ENCODE results near the gene ADARB2.

Gene ADARB2

GRCh38 chr10:1671366-1672000, 65.8 kb downstream of the ADARB2 start:
- ChIA-PET CTCF (no interaction called here), POLR2A (no interaction called here)
- TF ChIP-seq SUZ12 (IDR thresholded peaks at IDR 0.05) (no peak), CTBP1 (IDR thresholded peaks at IDR 0.05; ENCODE audit: borderline replicate concordance) (no peak), NFRKB (IDR thresholded peaks at IDR 0.05) (no peak), BHLHE40 (IDR thresholded peaks at IDR 0.05; ENCODE audit: borderline replicate concordance) (no peak), PKNOX1 (IDR thresholded peaks at IDR 0.05) (no peak), ARNT (IDR thresholded peaks at IDR 0.05) (no peak), FOXK2 (IDR thresholded peaks at IDR 0.05) (no peak), ELF4 (IDR thresholded peaks at IDR 0.05) (no peak), L3MBTL2 (conservative IDR thresholded peaks at IDR 0.05) (no peak), FOXA1 (IDR thresholded peaks at IDR 0.05) (no peak), TARDBP (IDR thresholded peaks at IDR 0.05) (no peak), SP1 (IDR thresholded peaks at IDR 0.05) (no peak)
- DNase-seq (ENCODE audit: extremely low spot score) = no peak

- no peak for TF ChIP-seq ZNF384 (IDR thresholded peaks at IDR 0.05)
- no peak for TF ChIP-seq NFRKB (IDR thresholded peaks at IDR 0.05)
- no peak for TF ChIP-seq ARNT (IDR thresholded peaks at IDR 0.05)
- TF ChIP-seq SP1 (IDR thresholded peaks at IDR 0.05) = no peak
- no peak for TF ChIP-seq FOXA1 (IDR thresholded peaks at IDR 0.05)
- TF ChIP-seq PKNOX1 (IDR thresholded peaks at IDR 0.05) = no peak
- no peak for TF ChIP-seq L3MBTL2 (conservative IDR thresholded peaks at IDR 0.05)
- TF ChIP-seq FOXM1 (IDR thresholded peaks at IDR 0.05; ENCODE audit: borderline replicate concordance) = no peak
- TF ChIP-seq LEF1 (IDR thresholded peaks at IDR 0.05; ENCODE audit: borderline replicate concordance) = no peak
- no peak for TF ChIP-seq TARDBP (IDR thresholded peaks at IDR 0.05)
- TF ChIP-seq ELF4 (IDR thresholded peaks at IDR 0.05) = no peak
- no peak for TF ChIP-seq CTBP1 (IDR thresholded peaks at IDR 0.05; ENCODE audit: borderline replicate concordance)
- TF ChIP-seq HDGF (IDR thresholded peaks at IDR 0.05; ENCODE audit: borderline replicate concordance) = no peak
- TF ChIP-seq SUZ12 (IDR thresholded peaks at IDR 0.05) = no peak
- DNase-seq (ENCODE audit: extremely low spot score) = no peak
- ChIA-PET POLR2A (no interaction called here), CTCF (no interaction called here)
Observed at GRCh38 chr10:1670541-1671365, 66.6 kb downstream of the ADARB2 start.

GRCh38 chr10:1669433-1669832, 67.9 kb downstream of the ADARB2 start:
- no peak for TF ChIP-seq ELF4 (IDR thresholded peaks at IDR 0.05)
- no peak for TF ChIP-seq SP1 (IDR thresholded peaks at IDR 0.05)
- no peak for TF ChIP-seq HDGF (IDR thresholded peaks at IDR 0.05; ENCODE audit: borderline replicate concordance)
- no peak for TF ChIP-seq FOXK2 (IDR thresholded peaks at IDR 0.05)
- no peak for TF ChIP-seq L3MBTL2 (conservative IDR thresholded peaks at IDR 0.05)
- TF ChIP-seq ARNT (IDR thresholded peaks at IDR 0.05) = no peak
- TF ChIP-seq FOXA1 (IDR thresholded peaks at IDR 0.05) = no peak
- no peak for TF ChIP-seq BHLHE40 (IDR thresholded peaks at IDR 0.05; ENCODE audit: borderline replicate concordance)
- no peak for TF ChIP-seq TARDBP (IDR thresholded peaks at IDR 0.05)
- TF ChIP-seq LEF1 (IDR thresholded peaks at IDR 0.05; ENCODE audit: borderline replicate concordance) = no peak
- no peak; the same call in 1 of the 2 replicates for TF ChIP-seq SUZ12 (IDR thresholded peaks at IDR 0.05)
- no peak for TF ChIP-seq NFRKB (IDR thresholded peaks at IDR 0.05)
- TF ChIP-seq PKNOX1 (IDR thresholded peaks at IDR 0.05) = no peak
- TF ChIP-seq ZNF384 (IDR thresholded peaks at IDR 0.05) = no peak
- TF ChIP-seq FOXM1 (IDR thresholded peaks at IDR 0.05; ENCODE audit: borderline replicate concordance) = no peak
- no peak for TF ChIP-seq CTBP1 (IDR thresholded peaks at IDR 0.05; ENCODE audit: borderline replicate concordance)
- ChIA-PET POLR2A (no interaction called here), CTCF (no interaction called here)
- DNase-seq (ENCODE audit: extremely low spot score) = no peak

- DNase-seq (ENCODE audit: extremely low spot score) = no peak
- no peak for TF ChIP-seq ZNF384 (IDR thresholded peaks at IDR 0.05)
- TF ChIP-seq CTBP1 (IDR thresholded peaks at IDR 0.05; ENCODE audit: borderline replicate concordance) = no peak
- ChIA-PET POLR2A (no interaction called here), CTCF (no interaction called here)
Observed at GRCh38 chr10:1668399-1668798, 68.9 kb downstream of the ADARB2 start.

GRCh38 chr10:1667392-1667791, 69.9 kb downstream of the ADARB2 start:
- POLR2A ChIA-PET = no interaction called here
- no peak for DNase-seq (ENCODE audit: extremely low spot score)
- CTCF ChIA-PET = no interaction called here
- TF ChIP-seq FOXM1 (IDR thresholded peaks at IDR 0.05; ENCODE audit: borderline replicate concordance) = no peak
- TF ChIP-seq NFRKB (IDR thresholded peaks at IDR 0.05) = no peak
- no peak for TF ChIP-seq FOXA1 (IDR thresholded peaks at IDR 0.05)
- TF ChIP-seq HDGF (IDR thresholded peaks at IDR 0.05; ENCODE audit: borderline replicate concordance) = no peak

GRCh38 chr10:1666147-1666546, 71.2 kb downstream of the ADARB2 start:
- TF ChIP-seq FOXA1 (IDR thresholded peaks at IDR 0.05) (no peak), LEF1 (IDR thresholded peaks at IDR 0.05; ENCODE audit: borderline replicate concordance) (no peak), CTBP1 (IDR thresholded peaks at IDR 0.05; ENCODE audit: borderline replicate concordance) (no peak), ZNF384 (IDR thresholded peaks at IDR 0.05) (no peak), PKNOX1 (IDR thresholded peaks at IDR 0.05) (no peak), SUZ12 (IDR thresholded peaks at IDR 0.05) (no peak), BHLHE40 (IDR thresholded peaks at IDR 0.05; ENCODE audit: borderline replicate concordance) (no peak), ARNT (IDR thresholded peaks at IDR 0.05) (no peak)
- POLR2A ChIA-PET = no interaction called here
- DNase-seq (ENCODE audit: extremely low spot score) = no peak
- CTCF ChIA-PET = interaction anchor here (0.6 kb wide), 1 partner anchor 65 kb away, joined by 3 read pairs; no protein-coding TSS in a partner anchor

All from HEK293T (cell line).